ENCODE results near the gene NCCRP1.

NCCRP1 gene

GRCh38 chr19:39164289-39164688, 32.5 kb upstream of the NCCRP1 start:
- no peak for DNase-seq (ENCODE audit: low read depth, low spot score)

GRCh38 chr19:39165857-39166256, 30.9 kb upstream of the NCCRP1 start:
- no peak for DNase-seq (ENCODE audit: low read depth, low spot score)

- no peak for DNase-seq (ENCODE audit: low read depth, low spot score)
Observed at GRCh38 chr19:39166571-39167391, 30.0 kb upstream of the NCCRP1 start.

- peak; percentile 83 for DNase-seq (ENCODE audit: low read depth, low spot score)
Observed at GRCh38 chr19:39167461-39168257, 29.1 kb upstream of the NCCRP1 start.

- DNase-seq (ENCODE audit: low read depth, low spot score): no peak
Observed at GRCh38 chr19:39168258-39169142, 28.3 kb upstream of the NCCRP1 start.

GRCh38 chr19:39169143-39169810, 27.5 kb upstream of the NCCRP1 start:
- no peak for DNase-seq (ENCODE audit: low read depth, low spot score)

- DNase-seq (ENCODE audit: low read depth, low spot score): no peak
Observed at GRCh38 chr19:39170386-39171231, 26.2 kb upstream of the NCCRP1 start.

GRCh38 chr19:39171479-39172465, 25.0 kb upstream of the NCCRP1 start:
- no peak for DNase-seq (ENCODE audit: low read depth, low spot score)

- DNase-seq (ENCODE audit: low read depth, low spot score): no peak
Observed at GRCh38 chr19:39172700-39173501, 23.9 kb upstream of the NCCRP1 start.

GRCh38 chr19:39173502-39173991, 23.2 kb upstream of the NCCRP1 start:
- no peak for DNase-seq (ENCODE audit: low read depth, low spot score)

GRCh38 chr19:39174142-39174541, 22.6 kb upstream of the NCCRP1 start:
- DNase-seq (ENCODE audit: low read depth, low spot score): no peak

- no peak for DNase-seq (ENCODE audit: low read depth, low spot score)
Observed at GRCh38 chr19:39174558-39175544, 21.9 kb upstream of the NCCRP1 start.

- no peak for DNase-seq (ENCODE audit: low read depth, low spot score)
Observed at GRCh38 chr19:39175564-39175963, 21.2 kb upstream of the NCCRP1 start.

GRCh38 chr19:39177110-39177699, 19.6 kb upstream of the NCCRP1 start:
- DNase-seq (ENCODE audit: low read depth, low spot score): no peak

- DNase-seq (ENCODE audit: low read depth, low spot score): no peak
Observed at GRCh38 chr19:39177736-39178135, 19.0 kb upstream of the NCCRP1 start.

GRCh38 chr19:39178296-39179006, 18.3 kb upstream of the NCCRP1 start:
- DNase-seq (ENCODE audit: low read depth, low spot score): no peak
